ENCODE results near the gene EHF.
"Not testable (repeated sequence)": the region's sequence is repeated elsewhere in the genome, so short reads cannot be mapped to it uniquely, and the experiment has no call there.

EHF gene

DNA sequence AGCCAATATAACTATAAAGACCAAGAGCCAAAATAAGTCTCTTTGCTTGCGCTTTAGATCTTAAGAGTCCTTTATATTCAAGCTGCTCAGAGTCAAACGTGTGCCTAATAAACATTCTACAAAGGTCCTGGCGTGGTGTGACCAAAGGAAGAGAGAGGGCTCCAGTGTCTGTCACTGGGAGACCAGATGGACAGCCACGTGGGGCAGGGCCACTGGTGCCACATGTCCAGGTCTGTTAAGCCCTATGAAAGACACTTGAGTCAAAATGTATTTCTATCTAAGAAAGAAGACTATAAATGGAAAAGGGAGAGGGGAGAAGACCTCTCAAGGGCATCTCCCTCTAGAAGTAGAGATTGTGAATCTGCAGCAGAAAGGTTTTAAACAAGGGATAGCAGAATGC is 32.2 kb upstream of the EHF start:
- TF ChIP-seq ZNF514 (tag by site-specific recombination; IDR thresholded peaks at IDR 0.05), result no peak
- TF ChIP-seq ZNF114 (tag by site-specific recombination; IDR thresholded peaks at IDR 0.05), result no peak
- TF ChIP-seq, protein P1, sequence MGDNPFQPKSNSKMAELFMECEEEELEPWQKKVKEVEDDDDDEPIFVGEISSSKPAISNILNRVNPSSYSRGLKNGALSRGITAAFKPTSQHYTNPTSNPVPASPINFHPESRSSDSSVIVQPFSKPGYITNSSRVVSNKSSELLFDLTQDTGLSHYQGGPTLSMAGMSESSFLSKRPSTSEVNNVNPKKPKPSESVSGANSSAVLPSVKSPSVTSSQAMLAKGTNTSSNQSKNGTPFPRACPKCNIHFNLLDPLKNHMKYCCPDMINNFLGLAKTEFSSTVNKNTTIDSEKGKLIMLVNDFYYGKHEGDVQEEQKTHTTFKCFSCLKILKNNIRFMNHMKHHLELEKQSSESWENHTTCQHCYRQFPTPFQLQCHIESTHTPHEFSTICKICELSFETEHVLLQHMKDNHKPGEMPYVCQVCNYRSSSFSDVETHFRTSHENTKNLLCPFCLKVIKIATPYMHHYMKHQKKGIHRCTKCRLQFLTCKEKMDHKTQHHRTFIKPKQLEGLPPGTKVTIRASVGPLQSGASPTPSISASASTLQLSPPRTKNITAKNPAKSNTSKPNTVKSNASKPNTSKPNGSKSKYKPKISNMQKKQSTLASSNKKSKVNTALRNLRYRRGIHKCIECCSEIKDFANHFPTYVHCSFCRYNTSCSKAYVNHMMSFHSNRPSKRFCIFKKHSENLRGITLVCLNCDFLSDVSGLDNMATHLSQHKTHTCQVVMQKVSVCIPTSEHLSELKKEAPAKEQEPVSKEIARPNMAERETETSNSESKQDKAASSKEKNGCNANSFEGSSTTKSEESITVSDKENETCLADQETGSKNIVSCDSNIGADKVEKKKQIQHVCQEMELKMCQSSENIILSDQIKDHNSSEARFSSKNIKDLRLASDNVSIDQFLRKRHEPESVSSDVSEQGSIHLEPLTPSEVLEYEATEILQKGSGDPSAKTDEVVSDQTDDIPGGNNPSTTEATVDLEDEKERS (tag by site-specific recombination; IDR thresholded peaks at IDR 0.05), result no peak
- TF ChIP-seq, protein P2, sequence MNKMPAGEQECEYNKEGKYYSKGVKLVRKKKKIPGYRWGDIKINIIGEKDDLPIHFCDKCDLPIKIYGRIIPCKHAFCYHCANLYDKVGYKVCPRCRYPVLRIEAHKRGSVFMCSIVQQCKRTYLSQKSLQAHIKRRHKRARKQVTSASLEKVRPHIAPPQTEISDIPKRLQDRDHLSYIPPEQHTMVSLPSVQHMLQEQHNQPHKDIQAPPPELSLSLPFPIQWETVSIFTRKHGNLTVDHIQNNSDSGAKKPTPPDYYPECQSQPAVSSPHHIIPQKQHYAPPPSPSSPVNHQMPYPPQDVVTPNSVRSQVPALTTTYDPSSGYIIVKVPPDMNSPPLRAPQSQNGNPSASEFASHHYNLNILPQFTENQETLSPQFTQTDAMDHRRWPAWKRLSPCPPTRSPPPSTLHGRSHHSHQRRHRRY (tag by site-specific recombination; IDR thresholded peaks at IDR 0.05), result no peak
- no peak for TF ChIP-seq ZBTB7A (tag by site-specific recombination; IDR thresholded peaks at IDR 0.05; ENCODE audit: low read depth)
- TF ChIP-seq SALL2 (tag by site-specific recombination; IDR thresholded peaks at IDR 0.05; ENCODE audit: borderline replicate concordance), result no peak
- TF ChIP-seq ZNF2 (tag by site-specific recombination; IDR thresholded peaks at IDR 0.05), result no peak
- TF ChIP-seq, protein P3, sequence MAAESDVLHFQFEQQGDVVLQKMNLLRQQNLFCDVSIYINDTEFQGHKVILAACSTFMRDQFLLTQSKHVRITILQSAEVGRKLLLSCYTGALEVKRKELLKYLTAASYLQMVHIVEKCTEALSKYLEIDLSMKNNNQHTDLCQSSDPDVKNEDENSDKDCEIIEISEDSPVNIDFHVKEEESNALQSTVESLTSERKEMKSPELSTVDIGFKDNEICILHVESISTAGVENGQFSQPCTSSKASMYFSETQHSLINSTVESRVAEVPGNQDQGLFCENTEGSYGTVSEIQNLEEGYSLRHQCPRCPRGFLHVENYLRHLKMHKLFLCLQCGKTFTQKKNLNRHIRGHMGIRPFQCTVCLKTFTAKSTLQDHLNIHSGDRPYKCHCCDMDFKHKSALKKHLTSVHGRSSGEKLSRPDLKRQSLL (tag by site-specific recombination; IDR thresholded peaks at IDR 0.05), result no peak
- TF ChIP-seq, protein P4, sequence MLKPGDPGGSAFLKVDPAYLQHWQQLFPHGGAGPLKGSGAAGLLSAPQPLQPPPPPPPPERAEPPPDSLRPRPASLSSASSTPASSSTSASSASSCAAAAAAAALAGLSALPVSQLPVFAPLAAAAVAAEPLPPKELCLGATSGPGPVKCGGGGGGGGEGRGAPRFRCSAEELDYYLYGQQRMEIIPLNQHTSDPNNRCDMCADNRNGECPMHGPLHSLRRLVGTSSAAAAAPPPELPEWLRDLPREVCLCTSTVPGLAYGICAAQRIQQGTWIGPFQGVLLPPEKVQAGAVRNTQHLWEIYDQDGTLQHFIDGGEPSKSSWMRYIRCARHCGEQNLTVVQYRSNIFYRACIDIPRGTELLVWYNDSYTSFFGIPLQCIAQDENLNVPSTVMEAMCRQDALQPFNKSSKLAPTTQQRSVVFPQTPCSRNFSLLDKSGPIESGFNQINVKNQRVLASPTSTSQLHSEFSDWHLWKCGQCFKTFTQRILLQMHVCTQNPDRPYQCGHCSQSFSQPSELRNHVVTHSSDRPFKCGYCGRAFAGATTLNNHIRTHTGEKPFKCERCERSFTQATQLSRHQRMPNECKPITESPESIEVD (tag by site-specific recombination; IDR thresholded peaks at IDR 0.05), result no peak
- TF ChIP-seq, protein P5, sequence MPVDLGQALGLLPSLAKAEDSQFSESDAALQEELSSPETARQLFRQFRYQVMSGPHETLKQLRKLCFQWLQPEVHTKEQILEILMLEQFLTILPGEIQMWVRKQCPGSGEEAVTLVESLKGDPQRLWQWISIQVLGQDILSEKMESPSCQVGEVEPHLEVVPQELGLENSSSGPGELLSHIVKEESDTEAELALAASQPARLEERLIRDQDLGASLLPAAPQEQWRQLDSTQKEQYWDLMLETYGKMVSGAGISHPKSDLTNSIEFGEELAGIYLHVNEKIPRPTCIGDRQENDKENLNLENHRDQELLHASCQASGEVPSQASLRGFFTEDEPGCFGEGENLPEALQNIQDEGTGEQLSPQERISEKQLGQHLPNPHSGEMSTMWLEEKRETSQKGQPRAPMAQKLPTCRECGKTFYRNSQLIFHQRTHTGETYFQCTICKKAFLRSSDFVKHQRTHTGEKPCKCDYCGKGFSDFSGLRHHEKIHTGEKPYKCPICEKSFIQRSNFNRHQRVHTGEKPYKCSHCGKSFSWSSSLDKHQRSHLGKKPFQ (tag by site-specific recombination; IDR thresholded peaks at IDR 0.05), result no peak
- TF ChIP-seq ZNF274 (IDR thresholded peaks at IDR 0.05; ENCODE audit: low read length), result no peak
- no peak for TF ChIP-seq ZNF274 (tag by site-specific recombination; IDR thresholded peaks at IDR 0.05; ENCODE audit: borderline replicate concordance)
- TF ChIP-seq ZNF146 (tag by site-specific recombination; IDR thresholded peaks at IDR 0.05), result no peak
- no peak for TF ChIP-seq ZNF169 (tag by site-specific recombination; IDR thresholded peaks at IDR 0.05)
- TF ChIP-seq ZXDB (tag by site-specific recombination; IDR thresholded peaks at IDR 0.05), result no peak
- TF ChIP-seq, protein P6, sequence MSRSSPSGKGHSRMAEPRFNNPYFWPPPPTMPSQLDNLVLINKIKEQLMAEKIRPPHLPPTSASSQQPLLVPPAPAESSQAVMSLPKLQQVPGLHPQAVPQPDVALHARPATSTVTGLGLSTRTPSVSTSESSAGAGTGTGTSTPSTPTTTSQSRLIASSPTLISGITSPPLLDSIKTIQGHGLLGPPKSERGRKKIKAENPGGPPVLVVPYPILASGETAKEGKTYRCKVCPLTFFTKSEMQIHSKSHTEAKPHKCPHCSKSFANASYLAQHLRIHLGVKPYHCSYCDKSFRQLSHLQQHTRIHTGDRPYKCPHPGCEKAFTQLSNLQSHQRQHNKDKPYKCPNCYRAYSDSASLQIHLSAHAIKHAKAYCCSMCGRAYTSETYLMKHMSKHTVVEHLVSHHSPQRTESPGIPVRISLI (tag by site-specific recombination; IDR thresholded peaks at IDR 0.05), result no peak
- no peak for TF ChIP-seq ZNF76 (tag by site-specific recombination; IDR thresholded peaks at IDR 0.05; ENCODE audit: borderline replicate concordance, low read depth)
- TF ChIP-seq, protein P7, sequence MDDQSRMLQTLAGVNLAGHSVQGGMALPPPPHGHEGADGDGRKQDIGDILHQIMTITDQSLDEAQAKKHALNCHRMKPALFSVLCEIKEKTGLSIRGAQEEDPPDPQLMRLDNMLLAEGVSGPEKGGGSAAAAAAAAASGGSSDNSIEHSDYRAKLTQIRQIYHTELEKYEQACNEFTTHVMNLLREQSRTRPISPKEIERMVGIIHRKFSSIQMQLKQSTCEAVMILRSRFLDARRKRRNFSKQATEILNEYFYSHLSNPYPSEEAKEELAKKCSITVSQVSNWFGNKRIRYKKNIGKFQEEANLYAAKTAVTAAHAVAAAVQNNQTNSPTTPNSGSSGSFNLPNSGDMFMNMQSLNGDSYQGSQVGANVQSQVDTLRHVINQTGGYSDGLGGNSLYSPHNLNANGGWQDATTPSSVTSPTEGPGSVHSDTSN (CRISPR knock-in tag; IDR thresholded peaks at IDR 0.05), result no peak
- TF ChIP-seq, protein P8, sequence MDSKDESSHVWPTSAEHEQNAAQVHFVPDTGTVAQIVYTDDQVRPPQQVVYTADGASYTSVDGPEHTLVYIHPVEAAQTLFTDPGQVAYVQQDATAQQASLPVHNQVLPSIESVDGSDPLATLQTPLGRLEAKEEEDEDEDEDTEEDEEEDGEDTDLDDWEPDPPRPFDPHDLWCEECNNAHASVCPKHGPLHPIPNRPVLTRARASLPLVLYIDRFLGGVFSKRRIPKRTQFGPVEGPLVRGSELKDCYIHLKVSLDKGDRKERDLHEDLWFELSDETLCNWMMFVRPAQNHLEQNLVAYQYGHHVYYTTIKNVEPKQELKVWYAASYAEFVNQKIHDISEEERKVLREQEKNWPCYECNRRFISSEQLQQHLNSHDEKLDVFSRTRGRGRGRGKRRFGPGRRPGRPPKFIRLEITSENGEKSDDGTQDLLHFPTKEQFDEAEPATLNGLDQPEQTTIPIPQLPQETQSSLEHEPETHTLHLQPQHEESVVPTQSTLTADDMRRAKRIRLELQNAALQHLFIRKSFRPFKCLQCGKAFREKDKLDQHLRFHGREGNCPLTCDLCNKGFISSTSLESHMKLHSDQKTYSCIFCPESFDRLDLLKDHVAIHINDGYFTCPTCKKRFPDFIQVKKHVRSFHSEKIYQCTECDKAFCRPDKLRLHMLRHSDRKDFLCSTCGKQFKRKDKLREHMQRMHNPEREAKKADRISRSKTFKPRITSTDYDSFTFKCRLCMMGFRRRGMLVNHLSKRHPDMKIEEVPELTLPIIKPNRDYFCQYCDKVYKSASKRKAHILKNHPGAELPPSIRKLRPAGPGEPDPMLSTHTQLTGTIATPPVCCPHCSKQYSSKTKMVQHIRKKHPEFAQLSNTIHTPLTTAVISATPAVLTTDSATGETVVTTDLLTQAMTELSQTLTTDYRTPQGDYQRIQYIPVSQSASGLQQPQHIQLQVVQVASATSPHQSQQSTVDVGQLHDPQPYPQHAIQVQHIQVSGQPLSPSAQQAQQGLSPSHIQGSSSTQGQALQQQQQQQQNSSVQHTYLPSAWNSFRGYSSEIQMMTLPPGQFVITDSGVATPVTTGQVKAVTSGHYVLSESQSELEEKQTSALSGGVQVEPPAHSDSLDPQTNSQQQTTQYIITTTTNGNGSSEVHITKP (tag by site-specific recombination; IDR thresholded peaks at IDR 0.05), result no peak
- ChIA-PET POLR2A (no interaction called here), CTCF (interaction anchor here (0.7 to 4.4 kb wide), 3 partner anchors 302 to 463 kb away, joined by 4 to 103 read pairs (median 34); no protein-coding TSS in a partner anchor)
- no peak overlapping the region for H3K4me3 ChIP-seq (ENCODE audit: low read depth, low read length)
- H3K36me3 ChIP-seq (ENCODE audit: control insufficient read depth in 2 of 2, insufficient read depth in 1 of 2, low read length in 2 of 2), result no peaks in the 10 kb centered on the region
- no peak overlapping the region for H3K27ac ChIP-seq (ENCODE audit: extremely low read depth, low read depth, low read length)
- H3K9me3 ChIP-seq (ENCODE audit: control insufficient read depth, insufficient read depth, low read depth, low read length), result no peaks in the 10 kb centered on the region
- H3K4me1 ChIP-seq (ENCODE audit: control insufficient read depth, insufficient read depth, low read length), result no peaks in the 10 kb centered on the region

DNA sequence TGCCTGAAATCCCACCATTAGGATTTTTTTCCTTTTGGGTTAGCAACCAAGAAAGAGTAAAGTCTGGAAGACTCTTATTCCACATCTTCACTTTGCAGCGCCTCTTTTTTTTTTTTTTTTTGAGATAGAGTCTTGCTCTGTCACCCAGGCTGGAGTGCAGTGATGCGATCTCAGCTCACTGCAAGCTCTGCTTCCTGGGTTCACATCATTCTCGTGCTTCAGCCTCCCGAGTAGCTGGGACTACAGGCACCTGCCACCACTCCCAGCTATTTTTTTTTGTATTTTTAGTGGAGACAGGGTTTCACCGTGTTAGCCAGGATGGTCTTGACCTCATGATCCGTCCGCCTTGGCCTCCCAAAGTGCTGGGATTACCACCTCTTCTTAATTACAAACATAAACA is 31.7 kb upstream of the EHF start:
- POLR2A ChIA-PET; H3K27ac ChIP-seq (ENCODE audit: extremely low read depth, low read depth, low read length); H3K4me3 ChIP-seq (ENCODE audit: low read depth, low read length); H3K9me3 ChIP-seq (ENCODE audit: control insufficient read depth, insufficient read depth, low read depth, low read length); H3K36me3 ChIP-seq (ENCODE audit: control insufficient read depth in 2 of 2, insufficient read depth in 1 of 2, low read length in 2 of 2); H3K4me1 ChIP-seq (ENCODE audit: control insufficient read depth, insufficient read depth, low read length): not testable (repeated sequence)
- CTCF ChIA-PET, result interaction anchor here (0.7 to 4.4 kb wide), 3 partner anchors 96 to 463 kb away, joined by 4 to 103 read pairs (median 5); no protein-coding TSS in a partner anchor
